Dermis microvascular lymphatic vessel endothelial cell (primary cell): ENCODE results near the gene TRIM38. TPM values are rescaled to one million over a fixed set of nuclear protein-coding genes. Genes with fewer than 3 reads are reported as not detected.
"Not testable (repeated sequence)": the region's sequence is repeated elsewhere in the genome, so short reads cannot be mapped to it uniquely, and the experiment has no call there.

ENCODE experiments used
- DNase-seq, 2 donors: peaks; one replicate each; pipeline versions ENCODE4 v3.0.0 to v3.0.0-alpha.2; 2010; ENCODE audit warnings: low read depth in 2 of 2
- total RNA-seq: library from RNA; depleted of rRNA; stranded (reverse); fragments of >200 nt; gene quantifications from 2 replicates; pipeline ENCODE4 v1.2.1, GENCODE V29; 2014

Gene TRIM38
- total RNA-seq, 1 donor from 2014 or later, result 4.7 TPM

DNA sequence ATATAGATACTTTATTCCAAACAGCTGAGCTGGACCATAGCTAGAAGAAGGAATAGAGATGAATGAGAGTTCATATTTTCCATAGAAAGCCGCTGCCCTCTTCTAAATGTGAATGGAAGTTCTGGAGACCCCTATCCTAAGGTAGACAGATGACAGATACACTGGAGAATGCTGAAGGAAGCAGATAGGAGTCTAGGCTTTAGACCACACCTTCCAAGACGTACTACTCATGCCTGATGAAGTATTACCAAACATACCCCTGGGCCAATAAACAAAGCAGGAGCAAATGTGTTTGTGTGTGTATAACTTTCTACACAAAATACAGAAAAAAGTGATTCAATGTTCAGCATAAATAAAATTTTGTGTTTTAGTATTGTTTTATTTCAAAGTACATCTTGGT, 23.0 kb upstream of the TRIM38 start:
- DNase-seq, result no peak

DNA sequence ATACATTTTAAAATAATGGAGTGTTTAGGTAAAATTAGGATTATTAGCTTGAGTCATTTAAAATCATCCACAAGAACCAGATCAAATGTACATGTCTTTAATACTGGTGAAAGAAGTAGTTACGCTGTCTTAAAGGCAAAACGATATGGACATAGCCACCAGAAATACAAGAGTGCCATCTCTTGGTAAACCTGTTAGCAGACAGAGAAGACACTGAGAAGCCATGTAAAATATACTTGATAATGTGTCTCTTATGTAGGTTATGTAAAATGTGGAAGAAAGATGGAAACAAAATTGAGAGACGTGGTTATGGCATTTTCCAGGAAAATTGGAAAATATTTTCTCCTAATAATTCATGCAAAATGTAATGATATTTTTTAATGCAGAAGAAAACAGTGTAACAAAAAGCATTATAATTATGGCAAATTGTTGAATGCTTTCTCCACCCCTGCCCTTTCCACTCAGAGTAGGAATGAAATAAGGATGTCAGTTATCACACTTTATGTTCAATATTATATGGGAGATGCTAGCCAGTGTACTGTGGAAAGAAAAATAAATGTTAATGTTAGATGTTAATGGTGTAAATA, 19.9 kb upstream of the TRIM38 start:
- DNase-seq, result peak; percentile 23 to 57

DNA sequence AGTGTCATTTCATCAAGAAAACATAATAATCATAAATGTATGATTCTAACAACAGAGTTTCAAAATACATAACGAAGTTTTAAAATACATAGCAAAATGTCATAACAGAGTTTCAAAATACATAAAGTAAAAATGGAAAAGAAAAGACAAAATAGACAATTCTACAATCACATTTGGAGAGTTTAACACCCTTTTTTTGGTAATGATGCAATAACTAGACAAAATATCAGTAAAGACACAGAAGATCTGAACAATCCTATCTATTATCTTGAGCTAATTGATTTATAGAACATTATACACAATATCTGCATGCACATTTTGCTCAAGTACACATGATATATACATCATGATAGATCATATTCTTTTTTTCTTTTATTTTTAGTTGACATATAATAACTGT, 18.7 kb upstream of the TRIM38 start:
- DNase-seq, result no peak

DNA sequence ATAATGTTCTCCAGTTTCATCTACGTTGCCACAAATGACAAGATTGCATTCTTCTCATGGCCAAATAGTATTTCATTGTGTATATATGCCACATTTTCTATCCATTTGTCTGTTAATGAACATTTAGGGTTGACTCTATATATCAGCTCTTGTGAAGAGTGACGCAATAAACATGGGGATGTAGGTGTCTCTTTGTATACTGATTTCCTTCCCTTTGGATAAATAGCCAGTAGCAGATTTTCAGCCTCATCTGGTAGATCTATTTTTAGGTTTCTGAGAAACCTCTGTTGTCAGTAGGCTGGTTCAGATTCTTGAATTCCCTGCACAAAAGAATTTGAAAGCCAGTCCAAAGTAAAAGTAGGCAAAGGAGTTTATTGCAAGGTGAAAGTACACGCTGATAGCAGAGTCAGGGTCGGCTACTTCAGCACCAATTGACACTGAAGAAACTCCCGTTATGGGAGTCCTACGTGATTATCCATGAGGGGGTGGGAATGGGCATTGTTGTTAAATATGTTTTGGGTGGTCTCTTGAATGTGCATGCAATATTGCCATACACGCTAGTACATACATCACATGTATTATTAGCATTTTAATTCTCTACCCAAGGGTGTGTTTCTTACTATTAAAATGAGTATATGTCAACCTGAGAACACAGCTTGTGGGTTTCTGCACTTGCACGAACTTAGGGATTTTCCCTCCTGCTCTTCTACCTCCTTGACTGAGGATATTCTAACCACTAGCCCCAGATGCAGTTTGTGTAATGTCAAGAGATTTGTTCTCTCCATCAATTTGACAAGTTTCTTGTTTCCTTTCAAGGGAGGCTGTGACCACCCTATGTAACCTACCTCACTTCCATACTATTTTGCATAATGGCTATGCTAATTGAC, 17.7 kb upstream of the TRIM38 start:
- no peak for DNase-seq

DNA sequence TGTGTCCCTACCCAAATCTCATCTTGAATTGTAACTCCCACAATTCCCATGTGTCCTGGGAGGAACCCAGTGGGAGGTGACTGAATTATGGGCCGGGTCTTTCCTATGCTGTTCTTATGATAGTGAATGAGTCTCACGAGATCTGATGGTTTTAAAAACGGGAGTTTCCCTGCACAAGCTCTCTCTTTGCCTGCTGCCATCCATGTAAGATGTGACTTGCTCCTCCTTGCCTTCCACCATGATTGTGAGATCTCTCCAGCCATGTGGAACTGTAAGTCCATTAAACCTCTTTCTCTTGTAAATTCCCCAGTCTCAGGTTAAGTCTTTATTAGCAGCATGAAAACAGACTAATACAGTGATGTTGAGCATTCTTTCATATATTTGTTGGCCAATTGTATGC, 16.9 kb upstream of the TRIM38 start:
- not testable (repeated sequence) for DNase-seq

DNA sequence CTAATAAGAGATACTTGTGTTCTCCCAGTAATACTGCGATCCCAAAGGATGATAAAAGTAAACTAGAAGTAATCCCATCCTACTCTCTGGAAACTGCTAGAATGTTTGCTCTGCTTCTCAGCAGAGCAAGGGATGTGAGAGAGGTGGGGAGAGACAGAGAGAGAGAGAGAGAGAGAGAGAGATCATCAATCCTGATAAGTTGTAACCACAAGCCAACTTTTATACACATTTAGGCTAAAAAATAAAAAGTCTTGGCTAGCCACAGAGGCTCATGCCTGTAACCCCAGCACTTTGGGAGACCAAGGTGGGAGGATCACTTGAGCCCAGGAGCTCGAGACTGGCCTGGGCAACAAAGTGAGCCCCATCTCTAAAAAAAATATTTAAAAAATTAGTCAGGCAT, 16.0 kb upstream of the TRIM38 start:
- DNase-seq, result no peak

DNA sequence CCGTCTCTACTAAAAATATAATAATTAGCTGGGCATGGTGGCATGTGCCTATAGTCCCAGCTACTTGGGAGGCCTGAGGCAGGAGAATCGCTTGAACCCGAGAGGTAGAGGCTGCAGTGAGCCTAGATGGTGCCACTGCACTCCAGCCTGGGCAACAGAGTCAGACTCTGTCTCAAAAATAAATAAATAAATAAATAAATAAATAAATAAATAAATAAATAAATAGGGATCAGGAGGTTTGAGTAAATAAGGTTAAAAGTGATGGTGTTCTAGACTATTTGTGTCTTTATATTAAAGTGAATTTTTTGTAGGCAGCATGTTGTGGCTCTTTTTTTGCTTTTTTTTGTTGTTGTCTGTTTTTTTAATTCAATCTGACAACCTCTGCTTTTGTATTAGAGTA, 15.1 kb upstream of the TRIM38 start:
- not testable (repeated sequence) for DNase-seq

DNA sequence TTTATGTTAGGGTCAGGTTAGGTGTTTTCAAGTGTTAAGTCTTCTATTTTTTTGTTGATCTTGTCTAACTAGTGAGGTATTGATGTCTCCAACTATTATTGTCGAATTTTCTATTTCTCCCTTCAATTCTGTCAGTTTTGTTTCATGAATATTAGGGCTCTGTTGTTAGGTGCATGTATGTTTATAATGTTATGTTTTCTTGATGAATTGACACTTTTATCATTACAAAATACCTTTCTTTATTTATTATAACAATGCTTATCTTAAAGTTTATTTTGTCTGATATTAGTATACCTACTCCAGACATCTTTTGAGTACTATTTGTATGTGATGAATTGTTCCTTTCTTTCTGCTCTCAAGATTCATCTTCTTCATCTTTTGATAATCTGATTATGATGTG, 12.9 kb upstream of the TRIM38 start:
- DNase-seq, result no peak

DNA sequence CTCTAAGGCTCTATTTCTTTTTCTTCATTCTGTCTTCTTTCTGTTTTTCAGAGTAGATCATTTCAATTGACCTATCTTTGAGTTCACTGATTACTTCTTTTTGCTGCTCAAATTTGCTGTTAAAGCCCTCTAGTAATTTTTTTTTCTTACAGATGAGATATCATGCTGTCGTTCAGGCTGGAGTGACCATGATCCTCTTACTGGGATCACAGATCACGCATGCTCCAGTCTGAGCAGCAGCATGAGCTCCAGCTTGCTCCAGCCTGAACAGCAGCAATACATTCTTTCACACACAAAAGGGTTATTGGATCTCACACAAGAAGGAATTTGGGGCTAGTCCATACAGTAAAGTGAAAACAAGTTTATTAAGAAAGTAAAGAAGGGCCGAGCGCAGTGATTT, 12.3 kb upstream of the TRIM38 start:
- DNase-seq, result no peak

DNA sequence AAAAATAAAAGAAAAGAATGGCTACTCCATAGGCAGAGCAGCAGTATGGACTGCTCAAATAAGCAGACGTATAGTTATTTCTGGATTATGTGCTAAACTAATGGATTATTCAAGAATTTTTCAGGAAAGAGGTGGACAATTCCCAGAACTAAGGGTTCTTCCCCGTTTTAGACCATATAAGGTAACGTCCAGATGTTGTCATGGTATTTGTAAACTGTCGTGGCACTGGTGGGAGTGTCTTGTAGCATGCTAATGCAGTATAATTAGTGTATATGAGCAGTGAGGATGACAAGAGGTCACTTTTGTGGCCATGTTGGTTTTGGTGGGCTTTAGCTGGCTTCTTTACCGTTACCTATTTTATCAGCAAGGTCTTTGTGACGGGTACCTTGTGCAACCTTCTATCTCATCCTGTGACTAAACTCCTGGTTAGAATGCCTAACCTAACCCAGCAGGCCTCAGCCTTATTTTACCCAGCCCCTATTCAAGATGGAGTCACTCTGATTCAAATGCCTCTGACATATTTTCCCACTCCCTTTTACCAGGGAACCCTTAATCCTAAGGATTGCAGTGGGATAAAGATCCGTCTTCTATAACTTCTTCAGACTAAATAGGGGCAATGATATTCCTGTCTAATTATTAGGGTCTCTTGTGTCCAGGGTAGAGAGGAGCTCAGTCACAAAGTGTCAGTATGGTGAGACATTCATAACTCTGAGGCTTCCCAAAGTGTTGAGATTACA, 11.1 kb upstream of the TRIM38 start:
- no peak for DNase-seq

DNA sequence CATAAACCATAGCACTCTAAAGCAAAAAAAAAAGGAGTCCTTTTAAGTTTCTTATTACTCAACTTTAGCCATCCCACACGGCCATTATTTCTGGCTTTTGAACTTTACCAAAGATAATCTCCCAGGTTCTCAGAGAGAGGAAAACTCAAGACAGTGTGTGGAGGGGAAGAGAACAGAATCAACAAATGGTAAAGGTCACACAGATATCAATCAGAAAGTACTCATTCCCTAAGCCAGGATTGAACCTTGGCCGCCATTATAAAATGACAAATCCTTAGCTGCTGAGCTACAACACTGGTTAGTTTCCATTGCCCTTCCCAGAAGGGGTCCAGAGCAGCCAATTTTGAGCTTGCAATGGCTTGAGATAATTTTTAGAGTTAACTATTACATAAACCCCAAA, 10.1 kb upstream of the TRIM38 start:
- no peak for DNase-seq

DNA sequence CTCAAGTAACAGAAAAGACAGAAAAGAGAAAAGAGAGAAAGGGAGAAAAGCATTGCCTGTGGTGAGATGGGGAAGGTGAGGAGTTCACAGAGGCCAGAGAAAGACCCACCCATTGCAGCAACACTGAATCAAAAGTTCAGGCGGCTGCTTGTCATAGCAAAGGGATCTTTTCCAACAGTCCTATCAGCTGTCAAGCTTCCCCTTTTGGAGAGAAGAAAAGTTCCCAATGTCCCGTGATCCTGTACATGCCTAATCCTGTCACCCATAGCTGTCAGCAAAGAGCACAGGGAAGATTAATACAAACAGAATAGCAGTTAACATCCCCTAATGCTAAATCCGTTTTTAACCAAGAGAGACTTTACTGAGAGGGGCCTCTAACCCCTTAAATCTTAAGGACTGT, 8.9 kb upstream of the TRIM38 start:
- DNase-seq, result no peak

DNA sequence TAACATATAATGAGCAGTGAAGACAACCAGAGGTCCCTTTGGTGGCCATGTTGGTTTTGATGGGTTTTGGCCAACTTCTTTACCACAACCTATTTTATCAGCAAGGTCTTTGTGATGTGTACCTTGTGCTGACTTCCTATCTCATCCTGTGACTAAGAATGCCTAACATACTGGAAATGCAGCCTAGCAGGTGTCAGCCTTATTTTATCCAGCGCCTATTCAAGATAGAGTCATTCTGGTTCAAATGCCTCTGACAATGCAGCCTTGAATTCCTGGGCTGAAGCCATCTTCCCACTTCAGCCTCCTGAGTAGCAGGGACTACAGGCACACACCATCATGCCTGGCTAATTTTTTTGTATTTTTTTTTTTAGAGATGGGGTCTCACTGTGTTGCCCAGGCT, 7.8 kb upstream of the TRIM38 start:
- no peak for DNase-seq

DNA sequence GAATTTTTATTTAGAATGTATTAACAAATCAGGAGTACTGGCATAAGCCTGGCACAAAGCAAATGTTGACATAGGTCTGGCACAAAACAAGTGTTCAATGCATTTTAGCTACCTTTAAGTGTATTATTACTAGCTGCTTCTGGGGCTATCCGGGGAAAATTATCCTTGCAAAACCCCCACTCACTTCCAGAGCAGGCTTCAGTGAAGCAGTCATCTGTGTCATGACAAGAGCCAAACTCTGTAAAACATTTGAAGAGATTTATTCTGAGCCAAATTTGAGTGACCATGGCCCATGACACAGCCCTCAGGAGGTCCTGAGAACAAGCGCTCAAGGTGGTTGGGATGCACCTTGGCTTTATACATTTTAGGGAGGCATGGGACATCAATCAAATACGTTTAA, 6.4 kb upstream of the TRIM38 start:
- no peak for DNase-seq

DNA sequence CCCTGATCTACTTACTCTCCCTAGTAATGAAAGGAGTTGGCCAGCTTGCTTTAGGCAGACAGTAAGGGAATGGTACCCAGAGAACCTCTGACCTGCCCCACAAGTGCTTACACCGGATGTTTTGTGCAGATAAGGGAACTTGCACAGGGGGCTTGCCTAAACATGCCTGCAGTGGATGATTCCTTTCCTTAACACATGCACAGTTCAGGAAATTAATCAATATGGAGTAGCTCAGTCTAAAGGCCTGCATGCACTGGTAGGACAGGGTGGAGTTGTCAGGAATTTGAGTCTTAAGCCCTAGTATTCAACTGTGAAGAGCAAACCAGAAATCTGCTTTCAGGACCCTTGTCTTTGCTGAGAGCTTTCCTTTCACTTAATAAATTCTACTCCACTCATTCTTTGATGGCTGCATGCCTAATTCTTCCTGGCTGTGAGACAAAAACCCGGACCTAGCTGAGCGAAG, 3.9 kb upstream of the TRIM38 start:
- no peak for DNase-seq

DNA sequence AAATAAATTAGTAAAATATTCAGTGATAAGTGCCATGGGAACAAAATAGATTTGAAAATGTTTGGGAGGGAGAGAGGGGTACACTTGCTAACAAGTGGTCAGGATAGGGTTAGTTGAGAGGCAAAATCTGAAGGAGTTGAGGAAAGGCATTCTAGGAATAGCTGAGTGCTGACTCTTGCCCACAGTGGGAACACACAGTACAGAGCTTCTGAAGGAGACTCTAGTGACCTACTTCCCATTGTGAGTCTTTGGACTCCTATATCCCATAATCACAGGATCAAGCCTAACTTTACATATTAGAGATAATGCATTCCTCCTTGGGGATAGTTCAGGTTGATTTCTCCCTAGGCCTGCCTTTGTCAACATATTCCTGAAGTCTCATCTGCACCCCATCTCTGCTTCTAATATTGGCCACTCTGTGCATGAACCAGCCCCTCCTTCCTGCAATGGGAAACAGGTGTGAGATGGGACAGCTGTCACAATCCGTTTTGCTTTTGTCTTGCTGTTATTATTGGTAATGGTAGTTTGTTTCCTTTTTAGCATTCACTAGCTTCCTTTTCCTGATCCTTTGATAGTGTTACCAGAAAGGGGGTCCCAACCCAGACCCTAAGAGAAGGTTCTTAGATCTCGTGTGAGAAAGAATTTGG, 2.6 kb upstream of the TRIM38 start:
- DNase-seq, result no peak

DNA sequence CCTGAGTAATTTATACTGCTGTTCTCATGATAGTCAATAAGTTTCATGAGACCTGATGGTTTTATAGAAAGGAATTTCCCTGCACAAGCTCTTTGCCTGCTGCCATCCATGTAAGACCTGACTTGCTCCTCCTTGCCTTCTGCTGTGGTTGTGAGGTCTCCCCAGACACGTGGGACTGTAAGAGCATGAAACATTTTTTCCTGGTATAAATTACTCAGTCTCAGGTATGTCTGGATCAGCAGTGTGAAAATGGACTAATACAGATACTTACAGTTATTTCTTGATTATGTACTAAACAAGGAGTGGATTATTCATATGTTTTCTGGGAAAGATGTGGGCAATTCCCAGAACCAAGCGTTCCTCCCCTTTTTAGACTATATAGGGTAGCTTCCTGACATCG, 1.9 kb upstream of the TRIM38 start:
- no peak for DNase-seq

DNA sequence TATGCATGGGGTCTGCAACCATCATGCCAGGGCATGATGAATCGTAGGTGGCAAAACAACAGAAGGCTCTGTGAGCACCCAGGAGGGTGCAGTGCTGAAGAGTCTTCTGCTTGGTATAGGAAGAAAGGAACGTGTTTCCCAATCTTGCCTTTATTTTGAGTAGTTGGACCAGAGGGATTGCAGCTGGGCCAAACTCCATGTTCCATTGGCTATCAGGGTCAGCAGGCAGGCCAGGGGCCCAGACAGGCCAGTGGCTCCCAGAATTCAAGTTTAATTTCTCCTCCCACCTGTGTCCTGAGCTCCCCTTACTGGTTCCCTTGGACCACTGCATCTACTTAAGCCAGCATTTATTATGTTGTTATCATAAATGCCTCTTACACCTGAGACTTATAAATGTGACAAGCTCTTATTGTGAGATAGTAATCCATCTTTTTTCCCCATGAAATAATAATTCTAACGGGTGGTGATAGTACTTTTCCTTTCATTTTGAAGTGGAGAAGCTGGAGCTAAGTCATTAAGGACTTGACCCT, 918 bp upstream of the TRIM38 start:
- DNase-seq, result no peak

DNA sequence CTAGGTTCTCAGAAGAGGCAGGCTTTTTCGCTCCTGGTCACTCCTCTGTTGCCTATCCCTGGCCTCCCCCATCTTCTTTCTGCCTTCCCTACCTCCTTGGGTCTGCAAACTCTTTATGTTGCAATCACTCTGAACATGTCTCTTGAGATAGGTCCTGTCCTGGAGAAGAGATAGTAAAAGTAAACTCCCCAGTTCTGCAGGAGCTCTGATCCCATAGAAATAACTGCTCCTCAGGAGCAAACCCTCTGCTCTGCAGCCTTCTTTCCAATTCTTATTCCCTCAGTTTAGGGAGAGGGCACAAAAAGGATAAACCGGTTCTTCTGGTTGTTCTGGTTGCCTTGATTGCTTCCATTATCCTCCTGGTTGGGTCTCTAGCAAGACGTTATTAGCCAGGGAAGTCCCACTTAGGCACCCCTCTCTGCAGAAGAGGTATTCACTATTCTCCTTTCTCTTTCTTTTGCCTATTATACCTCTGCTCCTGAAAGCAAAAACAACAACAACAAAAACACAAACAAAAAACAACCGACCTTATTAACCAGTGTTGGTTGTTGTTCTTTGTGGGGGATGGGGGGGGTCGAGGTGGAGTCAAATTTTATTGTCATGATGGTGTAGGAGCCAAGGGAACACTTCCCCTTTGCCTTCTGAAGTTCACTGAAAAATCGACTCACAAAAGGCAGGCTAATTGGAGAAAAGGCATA, 973 bp downstream of the TRIM38 start:
- no peak for DNase-seq

DNA sequence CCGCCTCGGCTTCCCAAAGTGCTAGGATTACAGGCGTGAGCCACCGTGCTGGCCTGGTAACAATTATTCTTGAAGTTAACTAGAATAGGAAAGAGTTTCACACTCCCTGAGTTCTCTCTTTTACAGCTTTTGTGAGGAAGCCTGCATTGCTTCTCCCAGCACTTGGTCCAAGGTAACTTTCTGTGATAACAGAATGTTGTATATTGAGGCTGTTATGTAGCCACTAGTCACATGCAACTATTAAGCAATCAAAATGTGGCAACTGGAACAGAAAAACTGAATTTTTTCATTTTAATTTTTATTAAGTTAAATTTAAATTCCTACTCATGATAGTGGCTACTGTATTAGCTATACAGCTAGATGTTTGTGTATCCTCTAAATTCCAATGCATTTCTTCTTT, 2.5 kb downstream of the TRIM38 start:
- DNase-seq, result no peak

DNA sequence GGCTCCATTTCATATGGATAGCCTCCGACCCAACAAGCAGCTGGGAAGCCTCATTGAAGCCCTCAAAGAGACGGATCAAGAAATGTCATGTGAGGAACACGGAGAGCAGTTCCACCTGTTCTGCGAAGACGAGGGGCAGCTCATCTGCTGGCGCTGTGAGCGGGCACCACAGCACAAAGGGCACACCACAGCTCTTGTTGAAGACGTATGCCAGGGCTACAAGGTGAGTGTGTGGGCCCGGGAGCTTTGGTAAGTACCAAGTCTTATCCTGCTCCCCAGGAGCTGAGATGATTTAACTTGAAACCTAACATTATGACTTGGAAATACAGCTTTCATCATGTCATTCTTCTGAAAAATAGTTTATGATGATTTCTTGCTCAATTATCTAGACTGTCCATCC, 4.1 kb downstream of the TRIM38 start:
- no peak for DNase-seq
